GM23338 (cell line): Measurements from ENCODE around the gene TWIST2.

Experiments
- CREB1 ChIP-seq: fragments of 250-450 bp; sonication (Bioruptor Pico); IDR thresholded peaks from 2 replicates; pipeline ENCODE4 v1.5.0; 2020; ENCODE audit warnings: low read depth, mild to moderate bottlenecking, moderate library complexity
- EZH2 ChIP-seq: fragments of 200-600 bp; sonication (generic); IDR thresholded peaks from one replicate; pipeline ENCODE4 v1.8.0; 2017; ENCODE audit warnings: antibody characterized with exemption, mild to moderate bottlenecking, low read depth; ENCODE audit not compliant: unreplicated experiment
- EZH2phosphoT487 ChIP-seq: fragments of 200-600 bp; sonication (generic); IDR thresholded peaks from one replicate; pipeline ENCODE4 v1.8.1; 2018; ENCODE audit warnings: antibody characterized with exemption; ENCODE audit not compliant: unreplicated experiment
- JUNB ChIP-seq: IDR thresholded peaks from one replicate; pipeline ENCODE4 v1.6.1; 2016; ENCODE audit warnings: antibody characterized with exemption; ENCODE audit not compliant: unreplicated experiment
- POLR2AphosphoS5 ChIP-seq: IDR thresholded peaks from 2 replicates; pipeline ENCODE4 v1.6.1; 2016; ENCODE audit warnings: antibody characterized with exemption, low read depth
- ZNF114 ChIP-seq: fragments of 250-450 bp; sonication (Bioruptor Pico); IDR thresholded peaks from 2 replicates; pipeline ENCODE4 v1.5.0; 2020; ENCODE audit warnings: mild to moderate bottlenecking, moderate library complexity
- ZNF331 ChIP-seq: fragments of 250-450 bp; sonication (Bioruptor Pico); IDR thresholded peaks from 2 replicates; pipeline ENCODE4 v1.5.0; 2020; ENCODE audit warnings: low read depth, mild to moderate bottlenecking, moderate library complexity
- TF ChIP-seq, protein P1 (sequence below), 2 experiments: fragments of 200-600 bp in 1 of 2; sonication (generic) in 1 of 2; conservative IDR thresholded peaks; 2 replicates each; pipeline versions ENCODE4 v1.5.1 to v1.6.1; 2016 to 2017; ENCODE audit warnings: antibody characterized with exemption in 2 of 2, low read depth in 2 of 2, mild to moderate bottlenecking in 2 of 2, moderate library complexity in 1 of 2

GRCh38 chr2:238927746-238928519 is 80.0 kb downstream of the TWIST2 start:
- TF ChIP-seq ZNF331 (CRISPR knock-in tag) = no peak
- TF ChIP-seq, protein P1, sequence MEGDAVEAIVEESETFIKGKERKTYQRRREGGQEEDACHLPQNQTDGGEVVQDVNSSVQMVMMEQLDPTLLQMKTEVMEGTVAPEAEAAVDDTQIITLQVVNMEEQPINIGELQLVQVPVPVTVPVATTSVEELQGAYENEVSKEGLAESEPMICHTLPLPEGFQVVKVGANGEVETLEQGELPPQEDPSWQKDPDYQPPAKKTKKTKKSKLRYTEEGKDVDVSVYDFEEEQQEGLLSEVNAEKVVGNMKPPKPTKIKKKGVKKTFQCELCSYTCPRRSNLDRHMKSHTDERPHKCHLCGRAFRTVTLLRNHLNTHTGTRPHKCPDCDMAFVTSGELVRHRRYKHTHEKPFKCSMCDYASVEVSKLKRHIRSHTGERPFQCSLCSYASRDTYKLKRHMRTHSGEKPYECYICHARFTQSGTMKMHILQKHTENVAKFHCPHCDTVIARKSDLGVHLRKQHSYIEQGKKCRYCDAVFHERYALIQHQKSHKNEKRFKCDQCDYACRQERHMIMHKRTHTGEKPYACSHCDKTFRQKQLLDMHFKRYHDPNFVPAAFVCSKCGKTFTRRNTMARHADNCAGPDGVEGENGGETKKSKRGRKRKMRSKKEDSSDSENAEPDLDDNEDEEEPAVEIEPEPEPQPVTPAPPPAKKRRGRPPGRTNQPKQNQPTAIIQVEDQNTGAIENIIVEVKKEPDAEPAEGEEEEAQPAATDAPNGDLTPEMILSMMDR (conservative IDR thresholded peaks at IDR 0.05; ENCODE audit: low read depth in 2 of 2) = no peak
- TF ChIP-seq POLR2AphosphoS5 = no peak
- no peak for TF ChIP-seq EZH2
- TF ChIP-seq EZH2phosphoT487 = no peak
- no peak for TF ChIP-seq JUNB
- no peak for TF ChIP-seq ZNF114 (CRISPR knock-in tag)
- TF ChIP-seq CREB1 (CRISPR knock-in tag) = no peak
